C4-2B (cell line): Measurements from ENCODE around the gene SHMT2.
"Not testable (repeated sequence)": the region's sequence is repeated elsewhere in the genome, so short reads cannot be mapped to it uniquely, and the experiment has no call there.

Experiments
- H3K27ac ChIP-seq: fragments of 450-650 bp; 2 replicates; pipeline ENCODE4 v1.5.1; 2017
- CTCF ChIP-seq: fragments of 450-650 bp; conservative IDR thresholded peaks from 2 replicates; pipeline ENCODE4 v1.5.1; 2017; ENCODE audit warnings: mild to moderate bottlenecking
- ZFX ChIP-seq: fragments of 450-650 bp; IDR thresholded peaks from 2 replicates; pipeline ENCODE4 v1.6.1; 2017

The SHMT2 gene

DNA sequence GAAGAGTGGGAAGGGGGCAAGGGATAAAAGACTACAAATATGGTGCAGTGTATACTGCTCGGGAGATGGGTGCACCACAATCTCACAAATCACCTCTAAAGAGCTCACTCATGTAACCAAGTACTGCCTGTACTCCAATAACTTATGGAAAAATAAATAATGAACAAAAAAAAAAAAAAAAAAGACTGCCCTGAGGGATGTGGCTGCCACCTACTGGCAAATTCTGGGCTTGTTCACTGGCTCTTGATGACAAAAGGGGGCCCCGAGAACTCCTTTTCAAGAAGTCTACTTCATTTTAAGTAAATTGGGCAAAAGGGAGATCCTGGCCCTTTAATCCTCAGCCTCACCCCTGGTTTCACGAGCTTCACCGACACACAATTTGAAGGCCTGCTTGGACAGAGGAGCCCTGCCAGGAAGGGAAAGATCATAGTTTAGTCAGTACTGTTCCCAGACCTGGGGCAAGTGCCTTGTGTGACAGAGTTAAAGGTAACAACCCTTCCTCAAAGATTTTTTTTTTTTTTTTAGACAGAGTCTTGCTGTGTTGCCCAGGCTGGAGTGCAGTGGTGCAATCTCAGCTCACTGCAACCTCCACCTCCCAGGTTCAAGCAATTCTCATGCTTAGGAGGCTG is 47.5 kb downstream of the SHMT2 start:
- peak overlapping the region; percentile 78 for H3K27ac ChIP-seq
- TF ChIP-seq CTCF (peak; percentile 83), ZFX (no peak)

- peak overlapping the region; percentile 91 for H3K27ac ChIP-seq
- no peak for TF ChIP-seq CTCF
- TF ChIP-seq ZFX: no peak
These were observed 49.2 kb downstream of the SHMT2 start for GRCh38 chr12:57278465-57279381.

- peak overlapping the region; percentile 29 for H3K27ac ChIP-seq
- TF ChIP-seq CTCF: no peak
- no peak for TF ChIP-seq ZFX
These were observed 50.9 kb downstream of the SHMT2 start for GRCh38 chr12:57280211-57281062.

- H3K27ac ChIP-seq: not testable (repeated sequence)
These were observed 52.6 kb downstream of the SHMT2 start for GRCh38 chr12:57282073-57282472.
